NOMO-1 treated with dmso at 0.1 percent for 144 hours (cell line): ENCODE data around the gene PLEKHA4.
"Not testable (repeated sequence)": the region's sequence is repeated elsewhere in the genome, so short reads cannot be mapped to it uniquely, and the experiment has no call there.

Source experiments
- DNase-seq: peaks from one replicate; lab custom pipeline; 2025; ENCODE audit not compliant: unreplicated experiment; lab: John Stamatoyannopoulos, UW

Gene PLEKHA4

GRCh38 chr19:48799358-48800300, 68.8 kb downstream of the PLEKHA4 start:
- no peak for DNase-seq

- DNase-seq: no peak
Observed at GRCh38 chr19:48798937-48799336, 69.5 kb downstream of the PLEKHA4 start.

DNA sequence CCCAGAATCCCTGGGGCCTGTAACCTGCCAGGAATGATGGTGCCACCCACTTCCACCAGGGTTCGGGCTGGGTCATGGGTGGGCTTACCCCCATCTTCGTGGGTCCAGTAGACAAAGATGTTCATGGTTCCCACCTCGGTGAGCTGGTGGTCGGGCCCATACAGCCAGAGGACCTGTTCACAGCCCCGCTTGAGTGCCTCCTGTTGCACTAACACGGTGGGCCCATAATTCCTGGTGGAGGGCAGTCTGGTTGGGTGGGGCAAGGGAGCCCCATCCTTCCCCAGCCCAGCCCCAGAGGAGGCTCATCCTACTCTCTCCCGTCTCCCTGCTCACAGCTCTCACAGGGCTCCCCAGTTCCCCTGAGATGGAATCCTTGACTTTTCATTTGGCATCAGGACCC, 71.3 kb downstream of the PLEKHA4 start:
- DNase-seq: no peak

GRCh38 chr19:48796298-48797083, 71.9 kb downstream of the PLEKHA4 start:
- DNase-seq: no peak

- no peak for DNase-seq
Observed at GRCh38 chr19:48795685-48796070, 72.7 kb downstream of the PLEKHA4 start.

GRCh38 chr19:48795055-48795684, 73.2 kb downstream of the PLEKHA4 start:
- DNase-seq: peak; percentile 75

DNA sequence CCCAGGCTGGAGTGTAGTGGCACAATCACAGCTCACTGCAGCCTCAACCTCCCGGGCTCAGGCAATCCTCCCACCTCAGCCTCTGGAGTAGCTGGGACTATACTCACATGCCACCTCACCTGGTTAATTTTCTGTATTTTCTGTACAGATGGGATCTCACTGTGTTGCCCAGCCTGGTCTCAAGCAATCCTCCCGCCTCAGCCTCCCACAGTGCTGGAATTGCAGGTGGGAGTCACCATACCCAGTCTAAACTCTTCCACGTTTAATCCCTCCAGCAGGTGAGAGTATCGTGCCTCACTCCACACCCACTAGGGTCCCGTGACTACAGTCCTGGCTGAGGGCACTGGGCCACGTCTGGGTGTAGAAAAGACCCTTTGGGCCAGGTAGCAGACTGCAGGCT, 74.1 kb downstream of the PLEKHA4 start:
- no peak for DNase-seq

DNA sequence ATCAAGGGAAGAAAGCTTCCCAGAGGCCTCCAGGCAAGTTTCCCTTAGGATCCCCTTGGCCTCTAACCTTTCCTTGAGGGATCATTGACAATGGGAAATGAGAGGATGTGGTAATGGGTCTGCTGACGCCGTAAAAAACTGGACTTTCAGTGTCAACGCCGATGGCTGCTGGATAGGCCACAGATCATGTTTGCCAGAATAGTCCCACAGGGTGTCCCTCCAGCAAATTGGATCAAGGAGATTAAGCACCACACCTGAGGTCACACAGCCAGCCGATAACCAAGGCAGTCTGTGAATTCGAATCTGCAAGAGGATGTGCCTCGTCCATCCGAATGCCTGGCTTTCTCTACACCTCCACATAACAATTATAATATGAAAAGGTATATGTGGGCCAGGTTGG, 75.1 kb downstream of the PLEKHA4 start:
- DNase-seq: no peak

DNA sequence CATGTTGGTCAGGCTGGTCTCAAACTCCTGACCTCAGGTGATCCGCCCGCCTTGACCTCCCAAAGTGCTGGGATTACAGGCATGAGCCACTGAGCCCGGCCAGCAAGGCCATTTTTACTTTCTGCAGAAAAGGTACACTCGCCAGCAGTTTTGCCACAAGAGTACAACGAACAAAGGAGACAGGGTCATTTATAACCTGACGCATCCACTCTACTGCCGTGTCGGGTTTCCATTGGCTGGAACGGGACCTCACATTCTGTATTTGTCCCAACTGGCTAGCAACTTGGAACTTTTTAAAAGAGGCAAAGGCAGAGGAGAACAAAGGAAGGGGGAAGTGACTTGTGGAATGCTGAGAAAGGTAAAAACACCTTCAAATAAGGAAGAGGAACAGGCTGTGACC, 81.1 kb downstream of the PLEKHA4 start:
- DNase-seq: not testable (repeated sequence)
